C1 segment of cervical spinal cord (tissue), 14 donors: ENCODE measurements around the gene AMBRA1.

ENCODE experiments used
- DNase-seq, 14 donors: peaks; one replicate each; lab custom pipeline; 2025; lab: John Stamatoyannopoulos, UW

Gene AMBRA1

DNA sequence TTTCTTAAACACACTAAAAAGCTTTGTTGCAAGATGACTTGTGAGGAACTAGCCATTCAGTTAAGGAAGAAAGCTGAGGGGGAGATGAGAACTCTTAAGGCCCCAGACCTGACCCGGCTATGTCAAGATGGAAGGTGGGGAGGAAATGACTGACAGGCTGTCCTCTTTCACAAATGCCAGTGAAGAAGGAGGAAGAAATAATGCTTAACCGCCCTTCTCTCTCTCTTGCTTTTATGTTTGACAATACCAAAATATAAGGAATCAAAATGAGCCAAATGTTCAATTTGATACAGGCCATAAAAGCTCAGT, 87.4 kb downstream of the AMBRA1 start:
- no peak for DNase-seq

DNA sequence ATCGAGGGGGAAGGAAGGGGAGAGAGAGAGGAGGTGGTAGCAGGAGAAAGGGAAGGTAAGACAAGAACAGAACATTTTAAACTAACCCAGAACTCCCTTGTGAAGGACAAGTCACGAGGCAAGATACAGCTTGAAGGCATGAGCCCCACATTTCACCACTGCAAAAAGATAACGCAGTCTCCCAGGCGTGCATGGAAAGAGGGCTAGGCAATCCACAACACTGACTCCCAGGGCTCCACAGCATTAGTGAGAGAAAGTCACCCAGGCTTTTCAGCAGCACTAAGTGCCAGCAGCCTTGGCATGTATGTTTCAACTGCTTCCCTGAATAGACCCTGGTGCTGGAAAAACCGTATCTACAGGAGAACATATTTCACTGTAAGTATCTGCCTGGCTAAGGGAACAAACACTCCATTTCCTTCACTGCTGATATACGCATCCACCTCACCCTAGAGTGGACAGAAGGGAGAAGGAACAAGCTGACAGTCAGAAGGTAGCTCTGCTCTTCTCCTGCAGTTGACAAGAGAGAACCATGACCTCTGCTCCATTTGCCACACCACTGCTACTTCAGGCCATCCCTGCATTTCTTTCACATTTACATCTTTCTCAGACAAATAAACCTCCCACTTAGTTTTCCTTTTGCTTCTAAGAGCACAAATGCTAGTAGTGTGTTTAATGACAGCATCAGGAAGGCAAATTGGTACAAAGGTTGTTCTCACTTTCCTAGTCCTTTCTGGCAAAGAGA, 87.9 kb downstream of the AMBRA1 start:
- DNase-seq, result no peak

- DNase-seq, result no peak
Observed at GRCh38 chr11:46504817-46505613, 88.8 kb downstream of the AMBRA1 start.

- no peak for DNase-seq
Observed at GRCh38 chr11:46499821-46500220, 94.0 kb downstream of the AMBRA1 start.

- DNase-seq, result no peak
Observed at GRCh38 chr11:46498968-46499367, 94.9 kb downstream of the AMBRA1 start.

GRCh38 chr11:46498179-46498578, 95.6 kb downstream of the AMBRA1 start:
- no peak for DNase-seq

DNA sequence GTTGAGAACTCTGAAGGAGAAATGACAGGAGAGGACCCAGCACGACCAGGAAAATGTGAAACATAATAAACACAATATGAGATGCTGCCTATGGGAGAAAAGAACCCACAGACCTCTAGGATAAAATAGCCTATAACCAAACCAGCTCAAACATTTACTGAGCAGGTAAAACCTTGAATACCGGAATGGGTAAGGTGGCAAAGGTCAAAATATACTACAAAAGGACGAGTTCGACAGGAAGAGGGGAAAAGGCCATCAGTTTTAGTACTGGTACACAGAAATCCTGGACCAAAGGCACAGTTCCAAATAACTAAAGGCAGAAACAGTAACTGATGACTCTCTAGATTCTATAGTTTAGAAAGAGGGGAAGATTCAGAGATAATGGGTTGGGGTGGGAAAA, 96.3 kb downstream of the AMBRA1 start:
- DNase-seq, result no peak

- DNase-seq, result peak in 1 of 14 donors; percentile 10
Observed at GRCh38 chr11:46493791-46494190, 100.0 kb downstream of the AMBRA1 start.

DNA sequence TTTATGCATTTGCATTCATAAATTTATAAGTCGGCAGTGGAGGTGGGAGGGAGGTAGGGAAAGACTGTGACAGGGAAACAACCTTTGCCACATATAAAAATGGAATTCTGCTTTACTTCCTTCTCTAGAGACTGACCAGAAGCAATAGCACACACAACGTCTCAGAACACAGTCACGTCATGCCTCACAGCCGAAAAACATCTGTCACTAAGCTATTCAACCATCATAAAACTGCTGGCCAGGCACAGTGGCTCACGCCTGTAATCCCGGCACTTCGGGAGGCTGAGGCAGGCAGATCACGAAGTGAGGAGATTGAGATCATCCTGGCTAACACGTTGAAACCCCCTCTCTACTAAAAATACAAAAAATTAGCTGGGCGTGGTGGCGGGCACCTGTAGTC, 101.3 kb downstream of the AMBRA1 start:
- DNase-seq, result no peak

DNA sequence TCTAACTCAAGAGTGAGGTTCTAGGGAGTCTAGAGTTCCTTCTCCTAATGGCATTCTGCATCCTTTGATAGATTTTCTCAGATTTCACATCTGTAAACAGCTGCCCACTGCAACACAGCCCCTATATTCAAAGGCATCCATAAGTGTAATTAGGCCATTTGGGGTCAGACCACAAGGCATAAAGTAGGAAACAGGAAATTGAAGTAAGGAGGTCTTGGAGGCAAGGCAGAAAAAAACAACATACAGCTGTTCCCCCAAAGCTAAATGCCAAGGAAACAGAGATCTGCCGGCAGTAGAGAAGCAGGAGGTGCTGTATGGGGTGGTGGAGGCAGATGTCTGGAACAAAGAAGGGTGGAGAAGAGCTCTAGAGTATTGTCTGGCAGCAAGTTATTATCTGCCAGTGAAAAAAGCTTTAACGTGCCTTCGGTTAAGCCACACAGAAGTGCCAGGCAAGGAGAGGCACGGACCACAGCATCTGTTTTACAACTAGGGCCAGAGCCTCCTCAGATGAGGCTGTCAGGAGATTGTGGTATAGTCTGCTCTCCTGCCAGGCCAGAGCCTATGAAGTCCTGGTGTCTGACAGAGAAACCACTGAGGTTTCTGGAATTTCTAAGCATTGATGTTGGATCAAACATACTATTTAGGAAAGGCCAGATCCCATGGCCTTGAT, 102.0 kb downstream of the AMBRA1 start:
- DNase-seq, result no peak

DNA sequence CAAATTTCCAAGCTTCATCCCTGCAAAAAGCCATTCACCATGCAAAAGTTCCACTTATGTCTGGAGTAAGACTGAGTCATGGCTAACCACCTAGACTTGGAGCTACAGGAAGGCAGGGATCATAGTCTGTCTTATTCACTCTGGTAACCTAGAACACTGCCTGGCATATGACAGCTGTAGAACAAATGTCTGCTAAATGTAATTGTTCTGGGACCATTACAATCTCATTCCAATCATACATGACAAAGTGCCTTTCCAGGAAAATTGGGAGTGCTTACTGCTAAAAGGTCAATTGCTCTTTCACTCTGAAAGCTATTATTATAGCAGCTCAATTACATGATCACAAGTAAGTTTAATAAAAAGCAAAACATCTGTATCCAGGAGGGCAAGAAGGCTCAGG, 103.2 kb downstream of the AMBRA1 start:
- DNase-seq, result no peak

DNA sequence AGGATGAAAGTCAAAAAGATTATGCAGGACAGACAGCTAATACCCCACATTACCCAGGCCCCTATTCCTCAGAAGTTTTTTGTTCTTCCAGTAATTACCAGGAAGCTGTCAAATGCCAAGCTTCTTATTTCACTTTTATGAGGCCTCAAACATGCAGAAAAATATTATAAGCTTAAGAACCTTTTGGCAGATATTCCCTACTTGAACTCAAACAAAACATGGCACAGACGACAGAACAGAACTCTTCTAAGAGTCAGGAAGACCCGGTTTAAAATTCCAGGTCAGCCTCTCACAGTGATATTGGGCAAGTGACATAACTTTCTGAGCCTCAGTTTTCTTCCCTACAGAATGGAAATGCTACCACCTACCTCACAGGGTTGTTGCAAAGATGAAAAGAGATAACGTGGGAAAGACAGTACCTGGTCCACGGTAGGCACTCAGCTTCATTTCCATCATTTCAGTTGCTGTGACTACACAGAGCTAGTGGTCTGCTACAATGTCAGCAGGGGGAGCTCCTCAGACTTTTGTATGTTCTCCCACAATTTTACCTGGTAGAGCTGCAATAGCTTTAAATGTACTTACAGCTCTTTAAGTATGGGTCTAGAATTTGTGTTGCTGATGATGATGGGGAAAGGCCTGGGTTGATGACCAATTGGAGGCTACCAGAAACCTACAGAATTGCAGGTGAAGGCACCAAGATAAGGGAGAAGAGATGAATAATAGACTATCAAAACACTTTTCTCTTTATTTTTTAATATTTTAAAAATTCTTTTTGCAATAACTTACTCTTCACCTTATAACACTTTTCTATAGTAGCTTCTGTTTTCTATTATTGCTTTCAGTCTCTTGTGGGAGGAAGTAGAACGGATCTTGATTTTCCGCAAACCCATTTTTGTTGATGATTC, 103.9 kb downstream of the AMBRA1 start:
- peak in 1 of 14 donors; percentile 27 for DNase-seq

GRCh38 chr11:46485856-46486443, 107.9 kb downstream of the AMBRA1 start:
- no peak for DNase-seq

DNA sequence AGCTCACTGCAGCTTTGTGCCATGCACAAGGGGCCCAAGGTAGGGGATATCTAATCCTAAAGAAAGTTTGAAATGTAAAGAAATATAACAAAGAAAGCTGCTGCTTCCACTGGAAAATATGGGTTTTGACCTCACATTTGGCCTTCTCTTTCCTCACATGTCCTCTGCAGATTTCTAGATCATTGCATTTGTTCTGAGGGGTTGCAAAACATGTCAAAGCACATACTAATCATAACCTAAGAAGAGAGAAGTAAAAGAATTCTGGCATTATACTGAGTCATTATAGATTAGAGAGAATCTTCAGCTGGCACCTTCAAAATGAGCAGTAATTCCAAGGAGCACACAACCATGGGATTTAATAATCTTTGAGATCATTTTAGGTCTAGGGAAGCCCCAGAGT, 109.7 kb downstream of the AMBRA1 start:
- DNase-seq, result no peak

- no peak for DNase-seq
Observed at GRCh38 chr11:46480909-46481308, 112.9 kb downstream of the AMBRA1 start.

- DNase-seq, result no peak
Observed at GRCh38 chr11:46480166-46480726, 113.6 kb downstream of the AMBRA1 start.

DNA sequence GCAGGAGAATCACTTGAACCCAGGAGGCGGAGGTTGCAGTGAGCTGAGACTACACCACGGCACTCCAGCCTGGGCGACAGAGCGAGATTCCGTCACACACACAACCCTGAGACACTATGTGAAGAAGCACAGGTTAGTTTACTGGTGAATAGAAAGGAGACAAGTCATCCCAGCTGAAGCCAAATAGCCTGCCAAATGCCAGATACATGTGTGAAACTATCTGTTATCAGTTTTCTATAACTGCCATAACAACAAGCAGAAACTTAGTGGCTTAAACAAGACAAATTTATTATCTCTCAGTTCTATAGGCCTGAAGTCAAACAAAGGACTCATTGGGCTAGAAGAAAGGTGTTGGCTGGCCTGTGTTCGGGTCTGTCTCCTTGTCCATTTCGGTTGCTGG, 114.2 kb downstream of the AMBRA1 start:
- no peak for DNase-seq

DNA sequence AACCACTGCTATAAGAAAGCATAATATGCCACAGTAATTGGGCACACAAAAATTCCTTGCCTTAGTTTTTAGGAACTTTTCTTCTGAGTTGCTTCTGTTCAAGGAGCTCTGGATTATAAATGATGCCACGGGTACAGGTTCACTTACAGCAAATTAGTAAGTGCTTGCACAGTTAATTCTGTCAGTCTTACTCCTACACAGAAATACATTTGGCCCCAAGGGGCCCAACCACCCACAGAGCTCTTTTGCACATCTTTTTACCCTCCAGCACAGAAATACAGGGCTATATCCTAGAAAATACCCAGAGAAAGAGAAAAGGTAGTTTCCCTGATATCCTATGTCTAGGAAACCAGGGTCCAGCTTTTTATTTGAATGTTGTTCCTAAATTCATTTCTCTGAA, 115.6 kb downstream of the AMBRA1 start:
- DNase-seq, result no peak

DNA sequence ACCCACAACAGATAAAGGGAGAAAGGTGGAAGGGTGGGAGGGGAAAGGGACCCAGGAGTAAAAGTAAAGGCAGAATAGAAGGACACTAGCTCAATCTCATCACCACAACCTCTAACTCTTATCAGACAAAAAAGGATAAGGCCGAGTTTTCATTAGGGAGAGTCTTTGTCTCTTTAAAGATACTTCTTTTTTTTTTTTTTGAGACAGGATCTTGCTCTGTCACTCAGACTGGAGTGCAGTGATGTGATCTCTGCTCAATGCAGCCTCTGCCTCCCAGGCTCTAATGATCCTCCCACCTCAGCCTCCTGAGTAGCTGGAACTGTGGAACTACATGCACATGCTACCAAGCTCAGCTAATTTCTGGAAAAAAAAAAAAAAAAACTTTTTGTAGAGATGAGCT, 116.7 kb downstream of the AMBRA1 start:
- DNase-seq, result no peak

DNA sequence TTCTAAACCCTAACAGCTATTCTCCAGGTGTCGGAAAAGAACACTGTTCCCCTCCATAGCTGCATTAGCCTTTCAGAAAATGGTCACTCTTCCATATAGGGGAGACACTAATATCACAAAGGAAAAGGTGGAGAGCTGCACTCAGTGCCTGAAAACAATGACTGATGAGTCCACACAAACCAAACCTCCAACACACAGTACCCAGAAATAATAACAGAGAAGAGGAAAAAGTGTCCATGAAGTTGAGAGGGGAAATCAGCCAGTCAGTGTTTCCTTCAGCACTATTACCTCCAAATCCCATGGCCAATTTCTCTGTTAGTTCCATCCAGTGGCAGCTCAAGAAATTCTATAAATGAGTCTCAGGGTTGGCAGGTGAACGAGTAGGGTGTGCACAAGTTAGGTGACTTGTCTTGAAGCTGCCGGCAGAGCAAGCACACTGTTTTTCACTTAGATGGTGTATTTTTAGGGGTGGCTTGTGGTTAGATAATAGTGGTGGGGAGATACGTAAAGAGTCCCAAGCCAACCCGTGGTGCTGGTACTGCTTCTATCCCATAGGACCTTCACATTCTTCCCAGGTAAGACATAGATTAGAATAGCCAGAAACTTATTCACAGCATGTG, 117.8 kb downstream of the AMBRA1 start:
- DNase-seq, result no peak
